Esophagus muscularis mucosa (tissue), 3 donors: ENCODE results near the gene KCMF1.

ENCODE experiments used
- CTCF ChIP-seq, 3 experiments: fragments of 200-600 bp in 2 of 3; fragments of 450-650 bp in 1 of 3; sonication (generic) in 2 of 3; IDR thresholded peaks; one replicate each; pipeline ENCODE4 v1.5.1; 2017 to 2019; ENCODE audit warnings: antibody characterized with exemption in 3 of 3, mild to moderate bottlenecking in 2 of 3, moderate library complexity in 1 of 3
- POLR2A ChIP-seq: fragments of 450-650 bp; IDR thresholded peaks from one replicate; pipeline ENCODE4 v1.6.1; 2017; ENCODE audit warnings: antibody characterized with exemption, moderate library complexity, mild to moderate bottlenecking, low read depth
- POLR2AphosphoS5 ChIP-seq, 2 donors: sonication (generic); formaldehyde crosslinking; IDR thresholded peaks; one replicate each; pipeline ENCODE4 v1.6.1; 2017; ENCODE audit warnings: antibody characterized with exemption in 2 of 2

DNA sequence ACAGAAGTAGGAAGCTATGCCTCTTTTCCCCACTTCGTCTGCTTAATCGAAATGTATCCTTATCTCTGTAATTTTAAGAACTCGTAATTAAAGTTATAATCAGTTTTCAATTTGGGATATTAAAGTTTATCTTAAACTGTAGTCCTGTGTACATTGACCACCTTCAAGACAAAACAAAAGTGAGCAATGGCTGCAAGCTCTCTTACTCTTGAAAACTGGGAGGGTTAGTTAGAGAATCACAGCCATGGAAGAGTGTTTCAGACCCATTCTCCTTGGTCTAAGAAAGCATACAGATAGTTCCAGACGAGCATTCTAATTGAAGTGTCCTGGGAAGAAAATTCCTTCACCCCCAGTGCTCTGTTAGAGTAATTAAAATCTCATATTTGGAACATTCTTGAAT, 2.0 kb downstream of the KCMF1 start:
- no peak for TF ChIP-seq POLR2A
- TF ChIP-seq CTCF (IDR thresholded peaks at IDR 0.05) = no peak
- no peak for TF ChIP-seq POLR2AphosphoS5 (IDR thresholded peaks at IDR 0.05)
